HCT116 (cell line): Measurements from ENCODE around the gene MYOM1. TPM values are rescaled to one million over a fixed set of nuclear protein-coding genes. Genes with fewer than 3 reads are reported as not detected.

ENCODE experiments used
- ATAC-seq: fragments of 200-7000 bp; cut with Tn5 transposase; 2 replicates; pipeline ENCODE4 v1.9.1; 2020; ENCODE audit warnings: mild to moderate bottlenecking, moderate library complexity
- BruUV-seq: library from RNA; stranded (reverse); fragments of 400-500 nt; replicated peaks from 2 replicates; lab custom pipeline; 2021; lab: Mats Ljungman, UMichigan
- CTCF ChIA-PET: fragments of 300-600 bp; sonication (Branson Sonifier 250); formaldehyde crosslinking; loops from one replicate; lab custom pipeline; 2021; ENCODE audit warnings: antibody characterized with exemption; lab: Charles Lee
- POLR2A ChIA-PET: fragments of 300-600, 350-600 bp; sonication (Branson Sonifier 250); formaldehyde crosslinking; loops from one replicate; lab custom pipeline; 2021; ENCODE audit warnings: antibody characterized with exemption; lab: Charles Lee
- RAD21 ChIA-PET, 2 experiments: fragments of 300-600 bp; sonication (Branson Sonifier 250); formaldehyde crosslinking; loops; one replicate each; lab custom pipeline; 2023; ENCODE audit warnings: low total read pairs in 2 of 2; ENCODE audit not compliant: uncharacterized antibody in 2 of 2, unreplicated experiment in 2 of 2, low non-redundant PET in 1 of 2; lab: Charles Lee
- DNase-seq: peaks from one replicate; pipeline ENCODE4 v3.0.0-alpha.2; 2010; ENCODE audit warnings: low read depth, low spot score
- H2AFZ ChIP-seq: fragments of 200-600 bp; shearing (Covaris generic), sonication (generic); 2 replicates; pipeline ENCODE4 v1.6.1; 2017; ENCODE audit warnings: low read depth, mixed run types, mixed read lengths, antibody characterized with exemption, low read length; ENCODE audit not compliant: poor library complexity, severe bottlenecking
- H3K27ac ChIP-seq: 2 replicates; pipeline ENCODE4 v1.5.1; 2012; ENCODE audit warnings: low read depth, low read length
- H3K27me3 ChIP-seq: fragments of 200-600 bp; sonication (generic); 2 replicates; pipeline ENCODE4 v1.6.1; 2016; ENCODE audit warnings: mixed run types, low read length, mixed read lengths; ENCODE audit not compliant: insufficient read depth
- H3K36me3 ChIP-seq, 2 experiments: fragments of 200-500 bp in 1 of 2; fragments of 200-600 bp in 1 of 2; sonication (Bioruptor generic) in 1 of 2; sonication (generic) in 1 of 2; 2 replicates each; pipeline versions ENCODE4 v1.5.1 to v1.6.1; 2014 to 2016; ENCODE audit warnings: low read length in 2 of 2, inconsistent platforms in 1 of 2, mixed read lengths in 1 of 2, mixed run types in 1 of 2; ENCODE audit not compliant: insufficient read depth in 2 of 2, control insufficient read depth in 1 of 2
- H3K4me1 ChIP-seq, 2 experiments: fragments of 200-600 bp in 1 of 2; sonication (generic) in 1 of 2; 2 replicates each; pipeline versions ENCODE4 v1.5.1 to v1.6.1; 2012 to 2017; ENCODE audit warnings: low read length in 2 of 2, inconsistent platforms in 1 of 2, mild to moderate bottlenecking in 1 of 2, mixed read lengths in 1 of 2, mixed run types in 1 of 2, moderate library complexity in 1 of 2; ENCODE audit not compliant: insufficient read depth in 2 of 2, control insufficient read depth in 1 of 2
- H3K4me2 ChIP-seq: fragments of 200-600 bp; sonication (generic); 2 replicates; pipeline ENCODE4 v1.6.1; 2017; ENCODE audit warnings: mixed run types, low read length, mixed read lengths
- H3K4me3 ChIP-seq, 2 experiments: fragments of 200-600 bp in 1 of 2; sonication (generic) in 1 of 2; replicated peaks in 1 of 2; 2 replicates each; pipeline ENCODE4 v1.5.1; 2011 to 2016; ENCODE audit warnings: low read length in 2 of 2, control low read depth in 1 of 2, low read depth in 1 of 2, mild to moderate bottlenecking in 1 of 2, mixed read lengths in 1 of 2, mixed run types in 1 of 2
- H3K79me2 ChIP-seq: fragments of 200-600 bp; sonication (generic); 2 replicates; pipeline ENCODE4 v1.6.1; 2017; ENCODE audit warnings: mild to moderate bottlenecking, mixed run types, low read length, moderate library complexity, mixed read lengths; ENCODE audit not compliant: insufficient read depth
- H3K9ac ChIP-seq: fragments of 200-600 bp; sonication (generic); 2 replicates; pipeline ENCODE4 v1.6.1; 2016; ENCODE audit warnings: low read length, mixed read lengths
- H3K9me2 ChIP-seq: fragments of 200-600 bp; sonication (generic), shearing (Covaris generic); 2 replicates; pipeline ENCODE4 v1.6.1; 2017; ENCODE audit warnings: mixed run types, mild to moderate bottlenecking, moderate library complexity; ENCODE audit not compliant: insufficient read depth
- H3K9me3 ChIP-seq, 2 experiments: fragments of 200-500 bp in 1 of 2; fragments of 200-600 bp in 1 of 2; sonication (Bioruptor generic) in 1 of 2; sonication (generic) in 1 of 2; 2 replicates each; pipeline ENCODE4 v1.6.1; 2014 to 2017; ENCODE audit warnings: low read length in 2 of 2, mixed read lengths in 2 of 2, inconsistent platforms in 1 of 2, low read depth in 1 of 2, mild to moderate bottlenecking in 1 of 2, mixed run types in 1 of 2, moderate library complexity in 1 of 2; ENCODE audit not compliant: control insufficient read depth in 1 of 2, insufficient read depth in 1 of 2
- H4K20me1 ChIP-seq: fragments of 200-600 bp; sonication (generic), shearing (Covaris generic); 2 replicates; pipeline ENCODE4 v1.6.1; 2017; ENCODE audit warnings: mixed run types, mild to moderate bottlenecking, moderate library complexity; ENCODE audit not compliant: insufficient read depth
- CBX3 ChIP-seq: IDR thresholded peaks from 2 replicates; pipeline ENCODE4 v1.6.1; 2012; ENCODE audit warnings: low read depth
- EGR1 ChIP-seq: IDR thresholded peaks from 2 replicates; pipeline ENCODE4 v1.6.1; 2012; ENCODE audit warnings: low read depth
- EZH2phosphoT487 ChIP-seq: fragments of 200-600 bp; IDR thresholded peaks from 2 replicates; pipeline ENCODE4 v1.6.1; 2018; ENCODE audit warnings: antibody characterized with exemption, borderline replicate concordance
- YY1 ChIP-seq: IDR thresholded peaks from 2 replicates; pipeline ENCODE4 v1.6.1; 2011; ENCODE audit warnings: low read length, low read depth, moderate library complexity, mild to moderate bottlenecking; ENCODE audit not compliant: insufficient replicate concordance; ENCODE audit errors: extremely low read depth
- ZFX ChIP-seq: fragments of 450-650 bp; IDR thresholded peaks from 2 replicates; pipeline ENCODE4 v1.6.1; 2017
- ZNF274 ChIP-seq: fragments of 200-500 bp; sonication (Bioruptor generic); IDR thresholded peaks from 2 replicates; pipeline ENCODE4 v1.6.1; 2014; ENCODE audit warnings: mild to moderate bottlenecking, low read depth, low read length, inconsistent platforms
- intact Hi-C: fragments of 100-400 bp; cut with micrococcal nuclease; formaldehyde crosslinking; loops from 2 replicates; pipeline ENCODE4 v1.10.0; 2022
- total RNA-seq: library from RNA; stranded (reverse); gene quantifications from one replicate; pipeline ENCODE4 v1.2.1, GENCODE V29; 2021; ENCODE audit not compliant: unreplicated experiment
- TF ChIP-seq, protein P1 (sequence below): IDR thresholded peaks from 2 replicates; pipeline ENCODE4 v1.6.1; 2012; ENCODE audit warnings: low read depth
- TF ChIP-seq, protein P2 (sequence below), 3 experiments: fragments of 200-600 bp in 1 of 3; sonication (generic) in 1 of 3; IDR thresholded peaks in 2 of 3; conservative IDR thresholded peaks in 1 of 3; 2 replicates each; pipeline ENCODE4 v1.5.1; 2012 to 2017; ENCODE audit warnings: low read depth in 2 of 3, low read length in 2 of 3, antibody characterized with exemption in 1 of 3, borderline replicate concordance in 1 of 3, control low read depth in 1 of 3, mild to moderate bottlenecking in 1 of 3, mixed read lengths in 1 of 3, mixed run types in 1 of 3, moderate library complexity in 1 of 3; ENCODE audit not compliant: insufficient read depth in 1 of 3
- TF ChIP-seq, protein P3 (sequence below): IDR thresholded peaks from 2 replicates; pipeline ENCODE4 v1.6.1; 2012

The MYOM1 gene
- total RNA-seq, 1 experiment from 2014 or later: 0.52 TPM

DNA sequence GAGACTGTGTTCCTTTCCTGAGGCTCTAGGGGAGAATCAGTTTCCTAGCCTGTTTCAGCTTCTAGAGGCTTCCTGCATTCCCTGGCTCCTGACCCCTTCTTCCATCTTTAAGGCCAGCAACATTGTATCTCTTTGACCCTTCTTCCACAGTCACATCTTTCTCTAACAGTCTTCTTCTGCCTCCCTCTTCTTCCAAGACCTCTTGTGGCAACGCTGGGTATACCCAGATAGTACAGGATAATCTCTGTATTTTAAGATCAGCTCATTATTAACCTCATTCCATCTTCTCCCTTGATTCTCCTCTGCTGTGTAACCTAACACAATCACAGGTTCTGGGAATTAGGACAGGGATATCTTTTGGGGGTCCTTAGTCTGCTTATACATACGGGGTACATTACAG lies 19.0 kb upstream of the MYOM1 start:
- peak; percentile 64 for ATAC-seq

DNA sequence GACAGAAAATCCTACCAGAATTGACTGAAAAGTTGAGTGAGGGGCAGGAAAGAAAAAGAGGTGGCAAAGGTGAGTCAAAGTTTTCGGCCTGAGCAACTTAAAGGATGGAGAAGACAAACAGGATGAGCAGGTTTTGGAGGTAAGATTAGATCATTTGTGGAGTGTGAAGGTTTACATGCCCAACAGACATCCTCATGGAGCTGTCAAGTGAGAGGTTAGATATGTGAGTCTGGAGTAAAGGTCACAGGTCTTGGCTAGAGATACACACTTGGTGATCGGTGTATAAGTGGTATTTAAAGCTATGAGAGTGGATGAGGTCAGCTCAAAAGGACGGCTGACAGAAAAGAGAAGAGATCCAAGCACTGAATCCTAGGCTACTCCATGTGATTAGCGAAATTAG lies 16.7 kb upstream of the MYOM1 start:
- H3K36me3 ChIP-seq: no peaks in the 10 kb centered on the region
- RAD21 ChIA-PET: no interaction called here
- H4K20me1 ChIP-seq: no peaks in the 10 kb centered on the region
- no peak overlapping the region for H3K4me3 ChIP-seq
- H3K4me1 ChIP-seq: peaks cover 2 to 7% of the 10 kb centered on the region in 2 experiments; a peak in 1 of 4 replicates
- ATAC-seq: no peak
- H2AFZ ChIP-seq: no peak overlapping the region
- POLR2A ChIA-PET: no interaction called here
- H3K27me3 ChIP-seq: no peaks in the 10 kb centered on the region
- H3K79me2 ChIP-seq: no peaks in the 10 kb centered on the region
- H3K9ac ChIP-seq: no peak overlapping the region
- H3K27ac ChIP-seq: no peak overlapping the region
- CTCF ChIA-PET: no interaction called here
- BruUV-seq: no TSS peak
- H3K9me3 ChIP-seq: no peaks in the 10 kb centered on the region
- intact Hi-C loops: no loop called here
- no peaks in the 10 kb centered on the region for H3K9me2 ChIP-seq
- no peak overlapping the region for H3K4me2 ChIP-seq
- DNase-seq: no peak
- TF ChIP-seq CBX3 (no peak), ZFX (no peak), ZNF274 (no peak), EGR1 (no peak), YY1 (no peak)
- TF ChIP-seq, protein P1, sequence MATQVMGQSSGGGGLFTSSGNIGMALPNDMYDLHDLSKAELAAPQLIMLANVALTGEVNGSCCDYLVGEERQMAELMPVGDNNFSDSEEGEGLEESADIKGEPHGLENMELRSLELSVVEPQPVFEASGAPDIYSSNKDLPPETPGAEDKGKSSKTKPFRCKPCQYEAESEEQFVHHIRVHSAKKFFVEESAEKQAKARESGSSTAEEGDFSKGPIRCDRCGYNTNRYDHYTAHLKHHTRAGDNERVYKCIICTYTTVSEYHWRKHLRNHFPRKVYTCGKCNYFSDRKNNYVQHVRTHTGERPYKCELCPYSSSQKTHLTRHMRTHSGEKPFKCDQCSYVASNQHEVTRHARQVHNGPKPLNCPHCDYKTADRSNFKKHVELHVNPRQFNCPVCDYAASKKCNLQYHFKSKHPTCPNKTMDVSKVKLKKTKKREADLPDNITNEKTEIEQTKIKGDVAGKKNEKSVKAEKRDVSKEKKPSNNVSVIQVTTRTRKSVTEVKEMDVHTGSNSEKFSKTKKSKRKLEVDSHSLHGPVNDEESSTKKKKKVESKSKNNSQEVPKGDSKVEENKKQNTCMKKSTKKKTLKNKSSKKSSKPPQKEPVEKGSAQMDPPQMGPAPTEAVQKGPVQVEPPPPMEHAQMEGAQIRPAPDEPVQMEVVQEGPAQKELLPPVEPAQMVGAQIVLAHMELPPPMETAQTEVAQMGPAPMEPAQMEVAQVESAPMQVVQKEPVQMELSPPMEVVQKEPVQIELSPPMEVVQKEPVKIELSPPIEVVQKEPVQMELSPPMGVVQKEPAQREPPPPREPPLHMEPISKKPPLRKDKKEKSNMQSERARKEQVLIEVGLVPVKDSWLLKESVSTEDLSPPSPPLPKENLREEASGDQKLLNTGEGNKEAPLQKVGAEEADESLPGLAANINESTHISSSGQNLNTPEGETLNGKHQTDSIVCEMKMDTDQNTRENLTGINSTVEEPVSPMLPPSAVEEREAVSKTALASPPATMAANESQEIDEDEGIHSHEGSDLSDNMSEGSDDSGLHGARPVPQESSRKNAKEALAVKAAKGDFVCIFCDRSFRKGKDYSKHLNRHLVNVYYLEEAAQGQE: no peak
- TF ChIP-seq, protein P2, sequence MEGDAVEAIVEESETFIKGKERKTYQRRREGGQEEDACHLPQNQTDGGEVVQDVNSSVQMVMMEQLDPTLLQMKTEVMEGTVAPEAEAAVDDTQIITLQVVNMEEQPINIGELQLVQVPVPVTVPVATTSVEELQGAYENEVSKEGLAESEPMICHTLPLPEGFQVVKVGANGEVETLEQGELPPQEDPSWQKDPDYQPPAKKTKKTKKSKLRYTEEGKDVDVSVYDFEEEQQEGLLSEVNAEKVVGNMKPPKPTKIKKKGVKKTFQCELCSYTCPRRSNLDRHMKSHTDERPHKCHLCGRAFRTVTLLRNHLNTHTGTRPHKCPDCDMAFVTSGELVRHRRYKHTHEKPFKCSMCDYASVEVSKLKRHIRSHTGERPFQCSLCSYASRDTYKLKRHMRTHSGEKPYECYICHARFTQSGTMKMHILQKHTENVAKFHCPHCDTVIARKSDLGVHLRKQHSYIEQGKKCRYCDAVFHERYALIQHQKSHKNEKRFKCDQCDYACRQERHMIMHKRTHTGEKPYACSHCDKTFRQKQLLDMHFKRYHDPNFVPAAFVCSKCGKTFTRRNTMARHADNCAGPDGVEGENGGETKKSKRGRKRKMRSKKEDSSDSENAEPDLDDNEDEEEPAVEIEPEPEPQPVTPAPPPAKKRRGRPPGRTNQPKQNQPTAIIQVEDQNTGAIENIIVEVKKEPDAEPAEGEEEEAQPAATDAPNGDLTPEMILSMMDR (IDR thresholded peaks at IDR 0.05 in 2 of 3, conservative IDR thresholded peaks at IDR 0.05 in 1 of 3; ENCODE audit: borderline replicate concordance in 1 of 3, insufficient read depth in 1 of 3, low read depth in 2 of 3, low read length in 2 of 3): no peak
- TF ChIP-seq, protein P3, sequence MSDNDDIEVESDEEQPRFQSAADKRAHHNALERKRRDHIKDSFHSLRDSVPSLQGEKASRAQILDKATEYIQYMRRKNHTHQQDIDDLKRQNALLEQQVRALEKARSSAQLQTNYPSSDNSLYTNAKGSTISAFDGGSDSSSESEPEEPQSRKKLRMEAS: no peak

More for the DNA sequence above, 19.0 kb upstream of the MYOM1 start:
- RAD21 ChIA-PET: no interaction called here
- Histone ChIP-seq H4K20me1 (no peaks in the 10 kb centered on the region), H3K4me2 (no peak overlapping the region), H3K9ac (no peak overlapping the region), H2AFZ (no peak overlapping the region), H3K4me1 (peaks cover 2 to 7% of the 10 kb centered on the region in 2 experiments; a peak in 1 of 4 replicates), H3K36me3 (no peaks in the 10 kb centered on the region), H3K27ac (no peak overlapping the region), H3K4me3 (no peak overlapping the region), H3K9me2 (no peaks in the 10 kb centered on the region), H3K27me3 (no peaks in the 10 kb centered on the region), H3K9me3 (no peaks in the 10 kb centered on the region), H3K79me2 (no peaks in the 10 kb centered on the region)
- CTCF ChIA-PET: interaction anchor here (1.0 kb wide), 1 partner anchor 305 kb away, joined by 3 read pairs; no protein-coding TSS in a partner anchor
- intact Hi-C loops: no loop called here
- POLR2A ChIA-PET: interaction anchor here (2.1 kb wide), 1 partner anchor 9 kb away, joined by 6 read pairs; the partner anchor contains the start of gene MYL12A
- TF ChIP-seq, protein P2 (IDR thresholded peaks at IDR 0.05 in 2 of 3, conservative IDR thresholded peaks at IDR 0.05 in 1 of 3; ENCODE audit: borderline replicate concordance in 1 of 3, insufficient read depth in 1 of 3, low read depth in 2 of 3, low read length in 2 of 3): peak in 1 of 3 experiments; percentile 14; a peak in 2 of 6 replicates
- TF ChIP-seq EZH2phosphoT487: no peak
- DNase-seq: no peak
- no TSS peak for BruUV-seq
